SK-N-SH (cell line): ENCODE data around the gene MEIS2. TPM values are rescaled to one million over a fixed set of nuclear protein-coding genes. Genes with fewer than 3 reads are reported as not detected.
A peak's percentile ranks its signal among the peaks of the same experiment; 100 is the strongest.

Experiments
- CTCF ChIA-PET: fragments of 300-600, 350-600 bp; formaldehyde crosslinking; extraction: SDS; loops from one replicate; lab custom pipeline; 2021; lab: Yijun Ruan, JAX
- POLR2A ChIA-PET: fragments of 350-600 bp; sonication (Branson Sonifier 250); formaldehyde crosslinking; extraction: SDS; loops from one replicate; lab custom pipeline; 2020; ENCODE audit warnings: antibody characterized with exemption, inconsistent platforms; lab: Yijun Ruan, JAX
- DNase-seq: peaks from one replicate; pipeline ENCODE4 v3.0.0; 2012
- H2AFZ ChIP-seq: fragments of 200-600 bp; sonication (generic); 2 replicates; pipeline ENCODE4 v1.8.1; 2016; ENCODE audit warnings: antibody characterized with exemption, mild to moderate bottlenecking, low read depth
- H3F3A ChIP-seq: fragments of 200-600 bp; sonication (generic); replicated peaks from 2 replicates; pipeline ENCODE3; 2016; ENCODE audit warnings: antibody characterized with exemption, mild to moderate bottlenecking; ENCODE audit not compliant: insufficient read depth
- H3K27ac ChIP-seq, 2 experiments: fragments of 200-500 bp in 1 of 2; fragments of 200-600 bp in 1 of 2; sonication (Bioruptor generic) in 1 of 2; sonication (generic), shearing (Covaris generic) in 1 of 2; 2 replicates each; pipeline versions ENCODE4 v1.5.1 to v1.6.1; 2014 to 2016; ENCODE audit warnings: low read depth in 2 of 2, inconsistent platforms in 1 of 2, low read length in 1 of 2, mild to moderate bottlenecking in 1 of 2, mixed read lengths in 1 of 2
- H3K27me3 ChIP-seq: fragments of 200-600 bp; sonication (generic), shearing (Covaris generic); 2 replicates; pipeline ENCODE4 v1.6.1; 2016; ENCODE audit warnings: mixed run types; ENCODE audit not compliant: insufficient read depth
- H3K36me3 ChIP-seq, 2 experiments: fragments of 200-500 bp in 1 of 2; fragments of 200-600 bp in 1 of 2; sonication (Bioruptor generic) in 1 of 2; sonication (generic) in 1 of 2; replicated peaks in 1 of 2; 2 replicates each; pipeline versions ENCODE3 to v1.5.1; 2014 to 2016; ENCODE audit warnings: low read length in 1 of 2, mild to moderate bottlenecking in 1 of 2; ENCODE audit not compliant: insufficient read depth in 2 of 2, control insufficient read depth in 1 of 2
- H3K4me1 ChIP-seq, 2 experiments: fragments of 200-500 bp in 1 of 2; fragments of 200-600 bp in 1 of 2; sonication (Bioruptor generic) in 1 of 2; sonication (generic), shearing (Covaris generic) in 1 of 2; 2 replicates each; pipeline versions ENCODE4 v1.5.1 to v1.6.1; 2014 to 2016; ENCODE audit warnings: low read depth in 1 of 2, low read length in 1 of 2, mixed run types in 1 of 2; ENCODE audit not compliant: insufficient read depth in 2 of 2, control insufficient read depth in 1 of 2
- H3K4me2 ChIP-seq: fragments of 200-600 bp; sonication (generic), shearing (Covaris generic); 2 replicates; pipeline ENCODE4 v1.6.1; 2017; ENCODE audit warnings: mixed run types
- H3K4me3 ChIP-seq, 2 experiments: fragments of 200-500 bp in 1 of 2; fragments of 200-600 bp in 1 of 2; sonication (Bioruptor generic) in 1 of 2; sonication (generic), shearing (Covaris generic) in 1 of 2; 2 replicates each; pipeline versions ENCODE4 v1.5.1 to v1.8.1; 2014 to 2016; ENCODE audit warnings: low read depth in 2 of 2, inconsistent platforms in 1 of 2, low read length in 1 of 2, mild to moderate bottlenecking in 1 of 2, mixed read lengths in 1 of 2, moderate library complexity in 1 of 2
- H3K79me2 ChIP-seq: fragments of 200-600 bp; sonication (generic); 2 replicates; pipeline ENCODE4 v1.8.1; 2017; ENCODE audit warnings: mild to moderate bottlenecking; ENCODE audit not compliant: insufficient read depth
- H3K9ac ChIP-seq: fragments of 200-600 bp; sonication (generic); 2 replicates; pipeline ENCODE4 v1.6.1; 2017; ENCODE audit warnings: mixed run types
- H3K9me2 ChIP-seq: fragments of 200-600 bp; sonication (generic); 2 replicates; pipeline ENCODE4 v1.6.1; 2017; ENCODE audit warnings: mixed run types
- H3K9me3 ChIP-seq: fragments of 200-600 bp; sonication (generic); 2 replicates; pipeline ENCODE4 v1.6.1; 2017; ENCODE audit warnings: mixed run types, mild to moderate bottlenecking, moderate library complexity
- H4K20me1 ChIP-seq: fragments of 200-600 bp; sonication (generic); 2 replicates; pipeline ENCODE4 v1.6.1; 2017; ENCODE audit warnings: mild to moderate bottlenecking, mixed run types; ENCODE audit not compliant: insufficient read depth
- CTCF ChIP-seq: fragments of 200-600 bp; sonication (generic); IDR thresholded peaks from 2 replicates; pipeline ENCODE4 v1.6.1; 2017; ENCODE audit warnings: antibody characterized with exemption, mild to moderate bottlenecking, moderate library complexity
- FOSL2 ChIP-seq: IDR thresholded peaks from 2 replicates; pipeline ENCODE4 v1.4.0; 2012; ENCODE audit warnings: low read depth, mild to moderate bottlenecking, moderate library complexity, borderline replicate concordance
- GABPA ChIP-seq: IDR thresholded peaks from 2 replicates; pipeline ENCODE4 v1.4.0; 2012; ENCODE audit warnings: low read depth, mild to moderate bottlenecking
- IRF3 ChIP-seq: fragments of 150-350 bp; IDR thresholded peaks from 2 replicates; pipeline ENCODE4 v1.6.1; 2016; ENCODE audit warnings: mild to moderate bottlenecking, low read depth, low read length
- MXI1 ChIP-seq: IDR thresholded peaks from 2 replicates; pipeline ENCODE4 v1.6.1; 2012; ENCODE audit warnings: mild to moderate bottlenecking, low read depth, low read length, improper control_type of control experiment
- NFIC ChIP-seq: IDR thresholded peaks from 2 replicates; pipeline ENCODE4 v1.4.0; 2012; ENCODE audit warnings: borderline replicate concordance
- NRF1 ChIP-seq: IDR thresholded peaks from 2 replicates; pipeline ENCODE4 v1.6.1; 2012; ENCODE audit warnings: low read depth, mild to moderate bottlenecking, low read length
- PBX3 ChIP-seq: IDR thresholded peaks from 2 replicates; pipeline ENCODE4; 2012
- RFX5 ChIP-seq: IDR thresholded peaks from 2 replicates; pipeline ENCODE4 v1.6.1; 2012; ENCODE audit warnings: mild to moderate bottlenecking, improper control_type of control experiment, low read length
- SIN3A ChIP-seq: IDR thresholded peaks from 2 replicates; pipeline ENCODE4 v1.6.1; 2012; ENCODE audit warnings: low read depth, mild to moderate bottlenecking, low read length, moderate library complexity, borderline replicate concordance
- TCF12 ChIP-seq: IDR thresholded peaks from 2 replicates; pipeline ENCODE4 v1.4.0; 2012
- USF1 ChIP-seq: IDR thresholded peaks from 2 replicates; pipeline ENCODE4 v1.4.0; 2012; ENCODE audit warnings: low read depth, borderline replicate concordance
- USF2 ChIP-seq: fragments of 150-350 bp; IDR thresholded peaks from 2 replicates; pipeline ENCODE4 v1.6.1; 2017; ENCODE audit warnings: antibody characterized with exemption, low read length, low read depth, borderline replicate concordance
- YY1 ChIP-seq: IDR thresholded peaks from 2 replicates; pipeline ENCODE4 v1.4.0; 2012; ENCODE audit warnings: low read depth, mild to moderate bottlenecking
- ZBTB33 ChIP-seq: IDR thresholded peaks from 2 replicates; pipeline ENCODE4 v1.4.0; 2012; ENCODE audit warnings: low read depth, borderline replicate concordance
- WGBS: methylation state at CpG from one replicate; pipeline ENCODE4 v1.1.6; 2017; ENCODE audit warnings: low lambda C conversion rate; 5-methylcytosine and 5-hydroxymethylcytosine counted together
- polyA plus RNA-seq, 3 experiments: library from polyadenylated mRNA; depleted of rRNA; stranded (reverse); fragments of >200 nt; gene quantifications; 2 replicates each; pipeline ENCODE4 v1.2.3, GENCODE V29; 2012

MEIS2 gene
- polyA plus RNA-seq, 1 of the 3 experiments (the other 2 are of a cell fraction) = 146 TPM

GRCh38 chr15:37108381-37109167, 8.2 kb upstream of the MEIS2 start:
- no peaks in the 10 kb centered on the region for H3K27me3 ChIP-seq
- H3K9ac ChIP-seq = peak overlapping the region; percentile 100
- ChIA-PET CTCF (interaction anchor here (0.7 to 10.8 kb wide), 9 partner anchors 13 to 772 kb away, joined by 3 to 101 read pairs (median 5); no protein-coding TSS in a partner anchor), POLR2A (interaction anchor here (0.6 to 3.3 kb wide), 11 partner anchors 7 to 773 kb away, joined by 3 to 35 read pairs (median 5); partner anchors contain the start of gene MEIS2)
- peak overlapping the region; percentile 31; the same call in 1 of the 2 replicates for H2AFZ ChIP-seq
- no peaks in the 10 kb centered on the region for H3K9me2 ChIP-seq
- no peak for TF ChIP-seq ZBTB33
- TF ChIP-seq SIN3A = no peak
- no peak for TF ChIP-seq MXI1
- TF ChIP-seq PBX3 = no peak
- no peak for TF ChIP-seq USF2
- no peak for TF ChIP-seq YY1
- no peak for TF ChIP-seq NFIC
- no peak for TF ChIP-seq NRF1
- TF ChIP-seq IRF3 = no peak
- no peak for TF ChIP-seq CTCF
- no peak for TF ChIP-seq FOSL2
- TF ChIP-seq USF1 = no peak
- TF ChIP-seq GABPA = no peak
- TF ChIP-seq TCF12 = no peak
- TF ChIP-seq RFX5 = no peak
- TF ChIP-seq, all 33 proteins: peak for 0
- peak overlapping the region; percentile 63 to 74 for H3K4me3 ChIP-seq
- H4K20me1 ChIP-seq = no peaks in the 10 kb centered on the region
- peaks cover 81% of the 10 kb centered on the region for H3K79me2 ChIP-seq
- no peak for DNase-seq
- H3K27ac ChIP-seq = peak overlapping the region; percentile 99
- H3K9me3 ChIP-seq = no peaks in the 10 kb centered on the region
- peak overlapping the region; percentile 89 for H3K4me2 ChIP-seq
- peaks cover 30% of the 10 kb centered on the region for H3F3A ChIP-seq
- WGBS = 9% methylated on average over 15 of the region's 15 CpGs
- peaks cover 0 to 6% of the 10 kb centered on the region in 2 experiments for H3K36me3 ChIP-seq
- peaks cover 14 to 29% of the 10 kb centered on the region in 2 experiments; a peak in 2 of 4 replicates for H3K4me1 ChIP-seq
